ENCODE data around the gene LYRM4. TPM values are rescaled to one million over a fixed set of nuclear protein-coding genes. Genes with fewer than 3 reads are reported as not detected.

Gene LYRM4
- polyA plus RNA-seq, 1 donor from 2014 or later = 29.3 TPM

- Histone ChIP-seq H3K9me2 (ENCODE audit: insufficient read depth, low read length) (no peaks in the 10 kb centered on the region), H3K9me3 (ENCODE audit: low read length) (no peaks in the 10 kb centered on the region), H3K4me2 (ENCODE audit: low read length) (no peak overlapping the region), H4K20me1 (ENCODE audit: insufficient read depth) (no peaks in the 10 kb centered on the region), H3K9ac (ENCODE audit: low read length) (no peak overlapping the region), H3K27me3 (ENCODE audit: insufficient read depth, low read depth, low read length) (no peaks in the 10 kb centered on the region), H3K36me3 (ENCODE audit: insufficient read depth, low read length) (no peaks in the 10 kb centered on the region), H3K79me2 (replicated peaks; ENCODE audit: insufficient read depth, low read length) (no peaks in the 10 kb centered on the region), H3K27ac (ENCODE audit: low read length) (no peak overlapping the region), H3F3A (ENCODE audit: insufficient read depth, low read length, poor library complexity, severe bottlenecking) (no peaks in the 10 kb centered on the region), H2AFZ (ENCODE audit: low read depth, low read length) (no peak overlapping the region), H3K4me3 (ENCODE audit: low read length) (no peak overlapping the region)
- TF ChIP-seq SMC3 (conservative IDR thresholded peaks at IDR 0.05; ENCODE audit: poor library complexity) (no peak), EP300 (conservative IDR thresholded peaks at IDR 0.05; ENCODE audit: poor library complexity, severe bottlenecking) (no peak), TAF1 (IDR thresholded peaks at IDR 0.05; ENCODE audit: low read depth) (no peak), EZH2 (IDR thresholded peaks at IDR 0.05; ENCODE audit: borderline replicate concordance, insufficient read depth, low read length, poor library complexity, severe bottlenecking) (no peak), CTCF (IDR thresholded peaks at IDR 0.05; ENCODE audit: poor library complexity, severe bottlenecking) (no peak), MXI1 (conservative IDR thresholded peaks at IDR 0.05; ENCODE audit: poor library complexity, severe bottlenecking) (no peak)
Observed at GRCh38 chr6:5066456-5067093, 194.2 kb downstream of the LYRM4 start.

DNA sequence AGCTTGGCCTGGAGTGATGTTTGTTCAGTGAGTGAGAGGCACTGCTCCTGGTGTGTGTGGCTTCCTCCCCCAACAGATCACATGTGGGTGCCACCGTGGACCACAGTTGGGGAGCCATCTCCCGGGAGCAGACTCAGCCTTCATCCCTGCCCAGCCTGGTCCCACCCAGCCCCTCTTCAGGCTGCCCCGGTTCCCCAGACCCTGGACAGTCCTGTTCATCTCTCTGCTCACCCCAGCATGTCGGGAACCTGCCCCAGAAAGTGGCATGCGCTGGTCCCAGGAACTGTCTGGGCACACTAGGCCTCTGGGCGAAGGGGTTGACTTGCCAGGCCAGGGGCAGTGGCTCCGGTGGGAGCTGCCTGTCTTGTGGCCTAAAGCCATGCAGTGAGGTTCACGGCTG lies 197.1 kb downstream of the LYRM4 start:
- Histone ChIP-seq H4K20me1 (ENCODE audit: insufficient read depth) (no peaks in the 10 kb centered on the region), H3K9me3 (ENCODE audit: low read length) (no peaks in the 10 kb centered on the region), H3K4me2 (ENCODE audit: low read length) (no peak overlapping the region), H3K79me2 (replicated peaks; ENCODE audit: insufficient read depth, low read length) (no peaks in the 10 kb centered on the region), H3K4me3 (ENCODE audit: low read length) (no peak overlapping the region), H3K9me2 (ENCODE audit: insufficient read depth, low read length) (no peaks in the 10 kb centered on the region), H3F3A (ENCODE audit: insufficient read depth, low read length, poor library complexity, severe bottlenecking) (no peaks in the 10 kb centered on the region), H3K36me3 (ENCODE audit: insufficient read depth, low read length) (no peaks in the 10 kb centered on the region), H3K27ac (ENCODE audit: low read length) (no peak overlapping the region), H3K9ac (ENCODE audit: low read length) (no peak overlapping the region), H2AFZ (ENCODE audit: low read depth, low read length) (no peak overlapping the region), H3K27me3 (ENCODE audit: insufficient read depth, low read depth, low read length) (no peaks in the 10 kb centered on the region)
- no peak for TF ChIP-seq MXI1 (conservative IDR thresholded peaks at IDR 0.05; ENCODE audit: poor library complexity, severe bottlenecking)
- no peak for TF ChIP-seq REST (IDR thresholded peaks at IDR 0.05; ENCODE audit: borderline replicate concordance)
- no peak for TF ChIP-seq CTCF (IDR thresholded peaks at IDR 0.05; ENCODE audit: poor library complexity, severe bottlenecking)
- no peak for TF ChIP-seq POLR2AphosphoS5 (IDR thresholded peaks at IDR 0.05)
- TF ChIP-seq RAD21 (conservative IDR thresholded peaks at IDR 0.05) = no peak
- TF ChIP-seq SMC3 (conservative IDR thresholded peaks at IDR 0.05; ENCODE audit: poor library complexity) = no peak
- no peak for TF ChIP-seq TAF1 (IDR thresholded peaks at IDR 0.05; ENCODE audit: low read depth)
- TF ChIP-seq EP300 (conservative IDR thresholded peaks at IDR 0.05; ENCODE audit: poor library complexity, severe bottlenecking) = no peak
- TF ChIP-seq EZH2 (IDR thresholded peaks at IDR 0.05; ENCODE audit: borderline replicate concordance, insufficient read depth, low read length, poor library complexity, severe bottlenecking) = no peak

Data from neural cell (in vitro differentiated cells).